CD4-positive, alpha-beta T cell treated with Interferon alpha-2 for 1 hour (primary cell): ENCODE data around the gene HK1.
A peak's percentile ranks its signal among the peaks of the same experiment; 100 is the strongest.

Experiments used
- DNase-seq, 2 donors: peaks; one replicate each; pipeline ENCODE4 v3.0.0-alpha.2; 2020 to 2022

The HK1 gene

DNA sequence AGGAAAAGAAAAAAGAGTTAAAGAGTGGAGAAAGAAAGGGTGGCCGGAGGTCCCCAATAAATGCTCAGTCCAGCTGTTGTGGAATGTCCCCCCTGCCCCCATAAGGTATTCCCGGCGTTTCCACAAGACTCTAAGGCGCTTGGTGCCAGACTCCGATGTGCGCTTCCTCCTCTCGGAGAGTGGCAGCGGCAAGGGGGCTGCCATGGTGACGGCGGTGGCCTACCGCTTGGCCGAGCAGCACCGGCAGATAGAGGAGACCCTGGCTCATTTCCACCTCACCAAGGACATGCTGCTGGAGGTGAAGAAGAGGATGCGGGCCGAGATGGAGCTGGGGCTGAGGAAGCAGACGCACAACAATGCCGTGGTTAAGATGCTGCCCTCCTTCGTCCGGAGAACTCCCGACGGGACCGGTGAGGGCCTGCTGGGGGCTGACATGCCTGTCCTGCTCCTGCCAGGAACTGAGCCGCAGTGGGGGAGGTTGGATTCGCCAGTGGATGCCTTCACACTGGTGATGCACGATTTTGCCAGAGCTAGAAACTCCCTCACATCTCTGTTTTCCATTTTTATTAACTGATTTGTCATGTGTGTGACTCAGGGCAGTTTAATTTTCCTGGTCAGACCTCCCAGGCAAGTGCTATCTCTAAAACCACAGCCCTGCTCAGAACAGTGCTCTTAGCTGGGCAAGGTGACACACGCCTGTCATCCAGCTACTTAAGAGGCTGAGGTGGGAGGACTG is 104.3 kb downstream of the HK1 start:
- no peak for DNase-seq

DNA sequence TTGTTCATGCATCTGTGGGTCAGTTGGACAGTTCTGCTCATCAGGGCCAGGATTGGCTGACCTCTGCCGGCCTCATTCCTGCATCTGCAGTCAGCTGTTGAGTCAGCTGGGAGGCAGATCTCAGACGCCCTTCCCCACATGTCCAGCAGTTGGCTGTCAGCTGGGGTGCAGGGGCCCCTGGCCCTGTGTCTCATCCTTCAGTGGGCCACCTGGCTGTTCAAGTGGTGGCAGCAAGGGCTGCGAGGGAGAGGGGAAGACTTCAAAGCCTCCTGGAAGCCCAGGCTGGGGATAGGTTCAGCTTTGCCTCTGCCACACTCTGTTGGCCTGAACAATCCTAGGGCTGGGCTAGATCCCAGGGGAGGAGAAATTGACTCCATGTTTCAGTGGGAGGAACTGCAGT is 105.3 kb downstream of the HK1 start:
- DNase-seq, result no peak

DNA sequence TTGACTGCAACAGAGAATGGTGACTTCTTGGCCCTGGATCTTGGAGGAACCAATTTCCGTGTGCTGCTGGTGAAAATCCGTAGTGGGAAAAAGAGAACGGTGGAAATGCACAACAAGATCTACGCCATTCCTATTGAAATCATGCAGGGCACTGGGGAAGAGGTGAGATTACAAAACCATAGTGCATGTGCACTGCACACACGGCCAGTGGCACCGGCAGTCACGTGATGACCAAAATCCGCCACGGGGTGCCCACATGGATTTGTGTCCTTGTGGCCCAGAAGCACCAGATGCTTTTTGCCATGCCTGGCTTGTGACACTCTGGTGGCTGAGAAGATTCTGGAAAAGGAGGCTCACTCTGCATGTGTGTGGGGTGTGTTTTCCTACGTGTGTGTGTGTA is 106.0 kb downstream of the HK1 start:
- DNase-seq, result no peak

DNA sequence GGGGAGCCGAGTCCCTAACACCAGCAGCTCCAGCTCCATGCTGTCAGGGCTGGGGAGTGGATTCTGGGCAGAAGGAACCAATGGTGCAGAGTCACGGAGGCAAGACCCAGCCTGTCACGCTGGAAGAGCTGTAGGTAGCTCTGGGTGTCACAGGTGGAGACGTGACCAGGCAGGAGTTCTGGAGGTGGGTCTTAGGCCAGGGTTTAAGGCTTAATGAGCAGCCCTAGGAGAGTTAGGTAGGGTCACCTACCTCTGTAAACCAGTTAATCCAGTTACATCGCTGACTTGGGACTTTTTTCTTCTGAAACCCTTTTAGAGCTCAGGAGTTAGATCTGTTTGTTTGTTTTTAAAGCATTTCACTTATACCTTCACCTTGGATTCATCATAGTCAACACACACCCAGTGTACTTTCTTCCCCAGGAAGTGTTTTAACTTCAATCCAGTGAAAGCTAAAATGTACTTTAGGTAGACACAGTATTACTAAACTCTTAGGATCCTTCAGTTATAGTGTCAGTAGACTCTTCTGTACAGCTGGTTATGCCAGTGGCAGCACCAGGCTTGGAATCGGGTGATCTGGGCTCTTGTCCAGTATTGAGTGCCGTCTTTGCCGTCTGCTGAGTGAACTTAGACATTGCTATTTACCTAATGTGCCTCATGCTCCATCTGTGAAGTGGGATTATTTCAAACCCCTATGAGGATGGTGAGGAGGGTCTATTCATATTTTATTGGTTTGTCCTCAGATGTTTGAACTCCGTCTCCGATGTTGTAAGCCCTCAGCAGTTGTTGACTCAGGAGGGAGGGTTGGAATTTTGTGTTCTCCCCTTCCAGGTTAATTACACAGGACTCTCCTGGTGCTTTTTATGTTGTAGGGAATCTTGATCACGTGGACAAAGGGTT is 107.4 kb downstream of the HK1 start:
- DNase-seq, result no peak

DNA sequence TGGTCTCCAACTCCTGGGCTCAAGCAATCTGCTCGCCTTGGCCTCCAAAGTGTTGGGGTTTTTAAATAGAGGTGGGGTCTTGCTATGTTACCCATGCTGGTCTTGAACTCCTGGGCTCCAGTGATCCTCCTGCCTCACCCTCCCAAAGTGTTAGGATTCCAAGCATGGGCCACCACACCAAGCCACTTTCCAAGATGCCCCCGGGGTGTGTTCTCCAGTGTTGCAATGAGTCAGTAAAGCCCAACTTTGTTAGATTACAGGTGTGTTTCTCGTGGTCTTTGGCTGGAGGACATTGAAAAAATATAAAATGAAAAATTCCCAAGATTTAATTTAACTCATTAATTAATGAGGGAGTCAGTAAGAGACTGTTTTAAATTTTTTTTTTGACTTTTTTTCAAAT is 109.2 kb downstream of the HK1 start:
- DNase-seq, result no peak

DNA sequence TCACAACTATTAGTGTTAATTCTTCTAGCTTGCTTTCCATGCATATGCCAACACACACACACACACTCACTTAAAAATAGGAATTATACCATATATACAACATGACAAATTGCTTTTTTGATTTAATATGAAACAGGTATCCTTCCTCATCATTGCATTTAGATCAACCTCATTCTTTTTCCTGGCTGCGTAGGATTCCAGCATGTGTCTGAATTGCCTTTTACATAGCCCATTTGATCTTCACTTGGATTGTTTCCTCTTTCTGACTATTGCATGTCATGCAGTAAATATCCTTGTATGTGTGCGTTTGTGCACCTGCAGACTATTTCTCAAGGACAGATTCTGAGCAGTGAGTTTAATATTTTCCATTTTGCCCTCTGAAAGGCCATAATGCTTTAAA is 110.2 kb downstream of the HK1 start:
- no peak for DNase-seq

DNA sequence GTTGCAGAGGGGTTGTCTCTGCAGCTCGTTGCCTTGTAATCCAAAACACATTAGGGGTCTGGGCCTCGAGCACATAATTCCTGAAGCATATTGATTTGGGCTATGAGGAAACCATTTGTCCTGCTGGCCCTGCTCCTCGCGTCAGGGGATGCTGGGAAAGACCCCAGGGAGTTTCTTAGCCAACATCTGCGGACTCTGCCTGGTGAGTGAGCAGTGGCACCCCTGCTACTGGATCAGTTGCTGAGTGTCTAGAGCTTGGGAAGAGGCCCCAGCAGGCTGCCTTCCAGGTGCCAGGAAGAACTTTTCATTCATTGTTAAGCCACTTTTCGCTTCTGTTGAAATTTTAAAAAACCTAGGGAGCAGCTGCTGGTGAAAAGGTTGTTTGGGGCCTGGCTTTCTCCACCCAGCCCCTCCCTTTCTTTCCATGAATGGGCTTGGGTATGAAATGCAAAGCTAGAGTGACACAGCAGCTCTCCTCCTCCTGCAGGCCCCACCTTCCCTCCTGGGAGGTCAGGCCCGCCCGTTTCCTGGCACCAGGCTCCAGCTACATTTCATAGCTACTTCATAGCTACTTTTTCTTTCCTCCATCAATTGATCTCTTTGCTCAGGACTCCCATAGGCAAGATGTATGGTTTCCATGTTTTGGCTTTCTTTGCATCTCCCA is 111.7 kb downstream of the HK1 start:
- no peak for DNase-seq

DNA sequence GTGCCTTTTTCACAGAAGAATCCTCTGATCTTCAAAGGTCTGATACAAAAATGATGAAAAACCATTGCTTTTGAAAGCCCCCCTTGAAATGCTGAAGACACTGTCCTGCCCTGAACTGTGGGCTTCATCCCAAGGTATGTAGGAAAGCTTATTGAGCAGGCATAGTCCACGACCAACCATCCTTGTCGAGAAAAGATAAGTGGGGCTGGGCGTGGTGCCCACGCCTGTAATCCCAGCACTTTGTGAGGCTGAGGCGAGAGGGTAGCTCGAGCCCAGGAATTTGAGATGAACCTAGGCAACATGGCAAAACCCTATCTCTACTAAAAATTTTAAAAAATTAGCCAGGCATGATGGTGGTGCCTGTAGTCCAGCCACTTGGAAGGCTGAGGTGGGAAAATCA is 112.9 kb downstream of the HK1 start:
- no peak for DNase-seq

DNA sequence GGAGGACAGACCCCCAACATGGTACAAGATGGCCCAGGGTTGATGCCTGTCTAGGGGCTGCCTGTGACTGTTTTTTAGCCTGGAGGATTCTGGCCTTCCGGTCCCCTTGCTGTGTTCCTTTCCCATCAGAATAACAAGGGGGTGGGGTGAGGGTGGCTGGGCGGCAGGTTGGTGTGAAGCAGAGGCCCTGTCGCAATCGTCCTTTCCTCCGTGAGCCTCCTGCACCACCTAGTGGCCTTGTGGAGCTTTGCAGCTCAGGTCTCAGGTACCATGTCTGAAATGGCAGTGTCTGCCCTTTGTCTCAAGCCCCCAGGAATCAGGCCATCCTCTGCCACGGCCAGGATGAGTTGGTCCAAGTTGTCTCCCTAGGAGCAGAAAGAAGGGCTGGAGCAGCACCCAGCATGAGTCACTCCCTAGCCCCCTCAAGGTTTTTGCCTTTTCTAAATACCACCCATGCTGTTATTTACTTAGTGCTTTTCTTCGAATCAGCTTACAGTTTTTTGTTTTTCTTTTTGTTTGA is 114.2 kb downstream of the HK1 start:
- DNase-seq, result peak; percentile 82 to 88

DNA sequence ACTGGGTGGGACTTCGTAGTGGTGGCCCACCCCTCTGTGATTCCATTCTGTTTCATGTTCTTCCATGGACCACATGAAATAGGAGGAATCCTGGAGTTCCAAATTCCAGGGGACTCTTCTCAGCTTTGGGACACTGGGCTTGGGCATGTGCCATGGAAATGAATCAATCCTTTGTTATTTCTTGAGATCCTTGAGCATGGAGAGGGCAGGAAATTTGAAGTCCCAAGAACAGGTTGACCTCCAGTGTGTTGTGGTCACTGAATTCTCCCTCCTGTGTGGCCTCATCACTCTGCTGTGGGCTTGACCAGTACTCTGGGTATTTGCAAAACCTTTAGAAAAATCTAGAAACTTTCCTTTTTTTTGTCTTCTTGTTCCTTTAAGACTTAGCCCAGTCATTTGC is 115.7 kb downstream of the HK1 start:
- no peak for DNase-seq

DNA sequence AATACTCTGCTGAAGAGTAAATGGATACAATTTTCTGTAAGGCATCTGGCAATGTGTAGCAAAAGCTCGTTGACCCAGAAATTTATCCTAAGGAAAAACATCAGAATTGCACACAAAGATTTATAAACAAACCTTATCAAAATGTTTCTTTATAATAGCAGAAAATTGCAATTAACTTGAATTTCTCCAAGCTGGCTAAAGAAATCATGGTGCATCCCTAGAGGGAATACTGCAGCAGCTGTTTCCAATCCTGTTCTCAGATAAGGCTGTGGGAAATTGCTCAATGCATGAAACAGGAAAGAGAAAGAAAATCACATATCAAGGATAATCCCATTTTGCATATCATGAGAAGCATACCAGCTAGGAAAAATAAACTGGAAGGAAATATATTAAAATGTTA is 119.7 kb downstream of the HK1 start:
- DNase-seq, result no peak

DNA sequence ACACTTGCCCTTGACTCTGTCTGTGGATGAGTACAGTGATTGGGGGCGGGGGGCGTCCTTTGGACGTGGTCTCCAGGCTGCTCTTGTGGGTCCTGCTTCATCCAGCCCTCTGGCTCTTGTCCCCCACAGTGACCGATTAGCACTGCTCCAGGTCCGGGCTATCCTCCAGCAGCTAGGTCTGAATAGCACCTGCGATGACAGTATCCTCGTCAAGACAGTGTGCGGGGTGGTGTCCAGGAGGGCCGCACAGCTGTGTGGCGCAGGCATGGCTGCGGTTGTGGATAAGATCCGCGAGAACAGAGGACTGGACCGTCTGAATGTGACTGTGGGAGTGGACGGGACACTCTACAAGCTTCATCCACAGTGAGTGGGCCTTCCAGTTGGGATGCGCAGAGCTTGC is 120.2 kb downstream of the HK1 start:
- DNase-seq, result no peak

DNA sequence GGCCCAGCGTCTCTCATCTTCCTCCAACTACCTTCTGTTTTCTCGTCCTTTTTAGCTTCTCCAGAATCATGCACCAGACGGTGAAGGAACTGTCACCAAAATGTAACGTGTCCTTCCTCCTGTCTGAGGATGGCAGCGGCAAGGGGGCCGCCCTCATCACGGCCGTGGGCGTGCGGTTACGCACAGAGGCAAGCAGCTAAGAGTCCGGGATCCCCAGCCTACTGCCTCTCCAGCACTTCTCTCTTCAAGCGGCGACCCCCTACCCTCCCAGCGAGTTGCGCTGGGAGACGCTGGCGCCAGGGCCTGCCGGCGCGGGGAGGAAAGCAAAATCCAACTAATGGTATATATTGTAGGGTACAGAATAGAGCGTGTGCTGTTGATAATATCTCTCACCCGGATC is 122.6 kb downstream of the HK1 start:
- DNase-seq, result no peak

DNA sequence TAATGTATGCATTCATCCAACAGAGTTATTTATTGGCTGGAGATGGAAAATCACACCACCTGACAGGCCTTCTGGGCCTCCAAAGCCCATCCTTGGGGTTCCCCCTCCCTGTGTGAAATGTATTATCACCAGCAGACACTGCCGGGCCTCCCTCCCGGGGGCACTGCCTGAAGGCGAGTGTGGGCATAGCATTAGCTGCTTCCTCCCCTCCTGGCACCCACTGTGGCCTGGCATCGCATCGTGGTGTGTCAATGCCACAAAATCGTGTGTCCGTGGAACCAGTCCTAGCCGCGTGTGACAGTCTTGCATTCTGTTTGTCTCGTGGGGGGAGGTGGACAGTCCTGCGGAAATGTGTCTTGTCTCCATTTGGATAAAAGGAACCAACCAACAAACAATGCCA is 123.1 kb downstream of the HK1 start:
- DNase-seq, result no peak

DNA sequence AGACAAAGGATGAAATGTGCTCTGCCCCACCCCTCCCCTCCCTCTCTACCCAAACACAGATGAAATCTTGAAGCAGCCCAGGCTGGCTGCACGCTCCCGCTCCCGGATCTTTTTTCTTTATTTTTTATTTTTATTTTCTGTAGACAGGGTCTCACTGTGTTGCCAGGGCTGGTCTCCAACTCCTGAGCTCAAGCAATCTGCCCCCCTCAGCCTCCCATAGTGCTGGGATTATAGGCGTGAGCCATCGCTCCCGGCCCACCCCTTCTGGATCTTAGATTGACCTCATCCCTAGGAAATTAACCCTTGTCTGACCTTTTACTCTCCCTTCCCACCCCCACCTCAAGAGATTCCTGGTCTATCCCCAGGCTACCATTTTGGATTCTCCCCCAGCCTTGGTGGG is 124.1 kb downstream of the HK1 start:
- DNase-seq, result no peak

DNA sequence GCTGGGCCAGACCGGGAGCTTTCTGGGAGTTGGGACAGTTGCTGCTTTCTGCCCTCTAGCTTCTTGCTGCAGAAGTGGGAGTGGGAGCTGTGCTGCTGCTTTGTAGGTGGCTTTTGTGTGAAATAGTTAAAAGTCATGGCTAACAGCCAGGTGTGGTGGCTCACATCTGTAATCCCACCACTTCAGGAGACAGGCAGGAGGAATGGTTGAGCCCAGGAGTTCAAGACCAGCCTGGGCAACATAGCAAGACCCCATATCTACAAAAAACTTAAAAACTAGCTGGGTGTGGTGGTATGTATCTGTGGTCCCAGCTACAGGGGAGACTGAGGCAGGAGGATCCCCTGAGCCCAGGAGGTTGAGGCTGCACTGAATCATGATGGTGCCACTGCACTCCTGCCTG is 124.8 kb downstream of the HK1 start:
- DNase-seq, result no peak

DNA sequence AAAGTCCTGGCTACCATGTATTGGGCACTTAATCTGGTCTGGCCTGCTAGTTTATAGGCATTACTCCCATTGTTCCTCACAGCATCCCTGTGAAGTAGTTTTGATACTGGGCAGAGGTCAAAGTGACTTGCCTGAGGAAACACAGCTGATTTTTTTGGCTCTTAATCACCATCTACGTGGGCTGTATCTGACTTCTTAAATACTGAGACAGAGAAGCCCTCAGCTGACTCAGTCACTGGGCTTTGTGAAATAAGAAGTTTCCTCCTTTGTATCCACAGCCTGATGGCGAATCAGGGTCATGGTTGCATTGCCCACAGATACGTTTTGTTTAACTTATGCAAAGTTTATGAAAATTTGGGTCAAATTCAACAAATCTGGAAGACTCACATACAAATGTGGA is 125.2 kb downstream of the HK1 start:
- no peak for DNase-seq

DNA sequence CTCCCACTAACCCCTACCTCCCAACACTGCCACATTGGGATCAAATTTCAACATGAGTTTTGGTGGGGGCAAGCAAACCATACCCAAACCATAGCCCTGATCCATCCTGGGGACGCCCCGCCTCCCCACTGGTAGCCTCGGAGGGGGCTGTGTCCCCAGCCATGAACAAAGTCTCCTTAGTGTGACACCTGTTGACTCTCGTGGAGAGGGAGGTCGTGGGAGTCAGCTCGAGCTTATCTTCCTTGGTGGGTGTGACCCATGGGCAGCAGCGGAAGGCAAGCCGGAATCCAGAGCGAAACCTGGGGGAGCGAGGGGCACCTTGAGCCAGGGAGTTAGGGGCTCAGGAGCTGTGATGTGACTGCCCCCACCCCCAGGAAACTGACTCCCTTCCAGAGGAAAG is 126.5 kb downstream of the HK1 start:
- no peak for DNase-seq

DNA sequence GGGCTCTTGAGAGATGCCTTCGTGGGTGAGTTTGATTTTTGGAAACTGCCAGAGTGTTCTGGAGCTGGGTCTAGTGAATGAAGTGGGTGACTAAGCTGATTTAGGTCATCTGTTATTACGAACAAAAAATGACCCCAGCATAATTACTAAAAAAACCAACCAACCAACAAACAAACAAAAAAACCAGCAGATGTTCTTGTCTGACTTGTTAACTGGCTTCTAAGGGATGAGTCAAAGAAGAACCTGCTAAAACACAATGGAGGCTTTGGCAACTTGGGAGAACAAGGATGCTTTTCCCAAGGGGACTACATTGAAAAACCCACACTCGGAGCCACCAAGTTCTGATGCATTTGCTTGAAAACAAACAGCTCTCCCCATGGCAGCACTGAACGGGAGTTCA is 126.9 kb downstream of the HK1 start:
- DNase-seq, result no peak

DNA sequence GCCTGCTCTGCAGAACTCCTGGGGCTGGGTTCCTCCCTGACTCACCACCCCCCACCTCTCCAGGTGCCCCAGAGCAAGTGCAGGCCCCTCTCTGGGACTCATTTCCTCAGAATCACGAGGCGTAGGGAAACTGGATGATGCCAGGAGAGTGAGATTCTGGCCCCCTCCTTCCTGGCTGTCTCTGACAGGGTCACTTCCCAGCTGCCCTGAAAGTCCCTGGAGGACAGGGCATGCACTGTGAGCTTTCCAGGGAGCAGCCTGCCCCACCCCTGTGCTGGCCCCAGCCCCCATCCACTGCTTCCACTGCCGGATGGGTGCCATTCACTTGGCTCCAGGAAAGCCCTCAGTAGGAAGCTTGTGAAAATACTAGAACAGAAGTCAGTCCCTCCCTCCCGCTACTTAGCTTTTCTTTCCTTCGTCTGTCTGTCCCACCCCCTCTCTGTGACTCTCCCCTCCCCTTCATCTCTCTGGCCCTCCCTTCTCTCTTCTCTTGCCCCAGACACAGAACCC is 128.1 kb downstream of the HK1 start:
- DNase-seq, result no peak

DNA sequence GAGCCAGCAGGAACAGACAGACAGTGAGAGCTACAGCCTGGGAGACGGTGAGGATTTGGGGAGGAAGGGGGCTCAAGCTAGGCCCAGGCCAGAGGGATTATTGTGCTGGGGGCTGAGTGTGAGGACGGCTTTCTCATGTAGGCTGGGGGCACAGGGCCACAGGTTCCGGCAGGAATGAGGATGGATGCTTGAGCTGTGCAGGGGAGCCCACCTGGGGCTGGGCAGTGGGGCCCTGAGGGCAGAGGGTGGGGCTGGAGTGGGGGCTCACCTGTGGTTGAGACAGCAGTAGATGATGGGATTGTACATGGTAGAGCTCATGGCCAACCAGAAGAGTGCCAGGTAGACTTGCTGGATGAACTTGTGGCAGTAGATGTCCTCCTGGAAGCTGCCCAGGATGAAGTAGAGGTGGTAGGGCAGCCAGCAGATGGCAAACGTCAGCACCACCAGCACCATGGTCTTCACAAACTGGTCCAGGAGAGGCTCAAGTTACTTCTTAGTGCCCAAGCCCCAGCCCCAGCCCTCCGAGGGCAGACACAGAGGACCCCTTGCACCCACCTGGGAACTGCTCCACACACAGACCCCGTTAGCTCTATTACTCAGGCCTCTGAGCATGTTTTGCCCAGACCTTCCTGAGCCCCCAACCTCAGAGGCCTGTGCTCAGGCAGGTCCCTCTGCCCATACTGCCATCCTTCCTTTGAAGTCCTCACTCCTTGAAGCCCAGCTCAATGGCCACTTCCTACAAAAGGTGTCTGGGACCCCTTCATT is 128.7 kb downstream of the HK1 start:
- no peak for DNase-seq

DNA sequence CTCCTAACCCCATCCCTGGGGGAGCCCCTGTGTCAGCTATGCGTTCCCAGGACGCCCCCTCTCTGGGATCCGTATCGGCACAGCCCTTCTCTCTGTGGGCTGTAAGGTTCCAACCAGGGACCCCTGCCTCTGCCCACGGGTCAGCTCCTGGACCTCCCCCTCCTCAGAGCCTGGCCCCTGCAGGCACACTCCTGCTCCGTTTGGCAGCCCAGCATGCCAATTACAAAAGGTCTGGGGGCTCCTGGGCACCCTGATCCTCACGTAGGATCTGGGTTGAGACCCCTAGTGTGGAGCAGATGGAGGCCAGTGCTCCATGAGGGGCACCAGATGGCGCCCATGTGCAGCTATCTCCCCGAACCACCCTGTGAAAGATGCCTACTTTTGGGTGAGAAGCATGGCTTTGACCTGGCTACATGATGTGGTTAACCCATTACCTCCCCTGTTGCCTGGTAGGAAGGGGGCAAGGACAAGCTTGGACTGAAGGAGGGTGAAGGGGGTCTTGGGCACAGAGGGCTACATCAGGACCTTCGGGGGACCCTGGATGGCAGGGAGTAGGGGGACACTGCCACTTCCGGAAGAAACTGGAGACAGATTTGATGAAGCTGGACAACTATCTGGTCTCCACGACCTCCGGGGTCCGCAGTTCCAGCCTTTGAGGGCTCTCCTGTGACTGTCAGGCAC is 129.5 kb downstream of the HK1 start:
- DNase-seq, result peak; percentile 28 to 48
